HG03108 (cell line): ENCODE measurements around the gene MAST3.
A peak's percentile ranks its signal among the peaks of the same experiment; 100 is the strongest.

Source experiments
- ATAC-seq: cut with Tn5 transposase; IDR thresholded peaks from one replicate; pipeline ENCODE4 v1.9.1; 2021; ENCODE audit warnings: moderate library complexity; ENCODE audit not compliant: unreplicated experiment

Gene MAST3

GRCh38 chr19:18110609-18111232 lies 13.1 kb downstream of the MAST3 start:
- ATAC-seq, result no peak

DNA sequence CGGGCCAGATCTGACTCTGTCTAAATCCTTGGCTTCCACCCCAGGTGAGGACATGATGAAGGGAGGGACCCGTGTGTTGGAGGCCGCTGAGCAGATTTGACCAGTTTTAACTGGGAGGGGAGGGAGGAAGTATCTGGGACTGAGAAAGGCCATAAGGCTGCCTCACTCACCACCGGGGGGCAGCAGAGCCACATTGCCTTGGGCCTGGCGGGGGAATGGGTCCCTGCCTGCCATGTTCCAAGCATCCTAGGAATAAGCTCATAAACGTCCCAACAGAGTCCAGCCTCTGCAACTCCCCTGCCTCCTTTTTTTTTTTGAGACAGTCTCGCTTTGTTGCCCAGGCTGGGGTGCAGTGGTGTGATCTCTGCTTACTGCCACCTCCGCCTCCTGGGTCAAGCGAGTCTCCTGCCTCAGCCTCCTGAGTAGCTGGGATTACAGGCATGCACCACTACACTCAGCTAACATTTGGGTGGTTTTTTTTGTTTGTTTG lies 15.5 kb downstream of the MAST3 start:
- ATAC-seq, result no peak

DNA sequence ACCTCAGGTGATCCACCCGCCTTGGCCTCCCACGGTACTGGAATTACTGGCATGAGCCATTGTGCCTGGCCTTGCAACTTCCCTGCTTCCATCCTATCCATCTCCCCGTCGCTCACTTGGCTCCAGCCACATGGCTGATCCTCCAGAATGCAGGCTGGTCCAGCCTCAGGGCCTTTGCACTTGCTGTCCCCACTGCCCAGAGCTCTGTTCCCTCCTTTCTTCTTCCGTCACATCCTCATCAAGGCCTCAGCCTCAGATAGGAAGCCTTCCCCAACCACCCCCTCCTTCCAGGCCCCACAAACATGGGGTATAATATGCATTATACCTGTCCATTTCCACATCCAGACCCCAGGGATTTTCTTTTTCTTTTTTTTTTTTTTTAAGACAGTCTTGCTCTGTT lies 16.2 kb downstream of the MAST3 start:
- ATAC-seq, result no peak

DNA sequence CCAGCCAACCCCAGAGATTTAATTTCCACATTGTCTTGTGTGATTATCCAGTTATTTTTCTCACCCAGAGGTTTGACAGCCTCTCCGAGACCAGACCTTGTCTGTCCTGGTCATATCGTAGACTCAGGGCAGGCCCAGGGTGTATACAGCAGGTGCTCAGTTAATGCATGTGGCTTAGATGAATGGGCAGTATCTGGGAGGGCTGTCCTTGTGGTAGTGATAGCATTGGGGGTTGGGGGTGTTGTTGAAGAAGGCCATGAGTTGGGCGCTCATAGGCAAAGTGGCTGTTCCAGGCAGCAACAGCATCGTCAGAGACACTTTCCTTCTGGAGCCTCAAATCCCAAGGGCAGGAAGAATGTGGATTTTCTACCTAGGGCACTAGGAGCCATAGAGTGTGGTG lies 16.9 kb downstream of the MAST3 start:
- ATAC-seq, result no peak

GRCh38 chr19:18117364-18117691 lies 19.8 kb downstream of the MAST3 start:
- no peak for ATAC-seq

GRCh38 chr19:18117692-18118378 lies 20.3 kb downstream of the MAST3 start:
- ATAC-seq, result peak; percentile 83

GRCh38 chr19:18118420-18119012 lies 20.9 kb downstream of the MAST3 start:
- no peak for ATAC-seq

GRCh38 chr19:18119013-18119716 lies 21.6 kb downstream of the MAST3 start:
- no peak for ATAC-seq

DNA sequence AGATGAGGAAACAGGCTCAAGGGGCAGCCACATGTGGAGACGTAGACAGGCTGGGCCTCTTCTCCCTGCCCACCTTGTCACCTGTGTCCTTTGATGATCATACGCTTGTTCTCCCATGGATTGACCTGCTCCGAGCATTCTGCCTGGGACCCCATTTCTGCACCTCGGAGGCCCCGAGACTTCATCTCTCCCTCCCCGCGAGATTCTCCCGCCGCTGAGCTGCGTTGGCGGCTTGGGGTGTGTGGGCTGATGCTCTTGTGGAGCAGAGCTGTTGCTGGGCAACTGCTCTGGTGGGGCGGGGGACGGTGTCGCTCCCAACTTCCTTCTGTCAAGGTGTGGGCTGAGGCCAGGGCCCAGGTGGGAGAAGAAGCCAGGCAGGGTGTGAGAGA lies 22.1 kb downstream of the MAST3 start:
- no peak for ATAC-seq

GRCh38 chr19:18120127-18120526 lies 22.5 kb downstream of the MAST3 start:
- no peak for ATAC-seq

GRCh38 chr19:18121166-18121565 lies 23.6 kb downstream of the MAST3 start:
- no peak for ATAC-seq

GRCh38 chr19:18122424-18122823 lies 24.8 kb downstream of the MAST3 start:
- ATAC-seq, result no peak

- no peak for ATAC-seq
Observed at GRCh38 chr19:18122860-18123795, 25.6 kb downstream of the MAST3 start.

- no peak for ATAC-seq
Observed at GRCh38 chr19:18123819-18124218, 26.2 kb downstream of the MAST3 start.

- ATAC-seq, result no peak
Observed at GRCh38 chr19:18126097-18126496, 28.5 kb downstream of the MAST3 start.

GRCh38 chr19:18128044-18128443 lies 30.5 kb downstream of the MAST3 start:
- no peak for ATAC-seq

DNA sequence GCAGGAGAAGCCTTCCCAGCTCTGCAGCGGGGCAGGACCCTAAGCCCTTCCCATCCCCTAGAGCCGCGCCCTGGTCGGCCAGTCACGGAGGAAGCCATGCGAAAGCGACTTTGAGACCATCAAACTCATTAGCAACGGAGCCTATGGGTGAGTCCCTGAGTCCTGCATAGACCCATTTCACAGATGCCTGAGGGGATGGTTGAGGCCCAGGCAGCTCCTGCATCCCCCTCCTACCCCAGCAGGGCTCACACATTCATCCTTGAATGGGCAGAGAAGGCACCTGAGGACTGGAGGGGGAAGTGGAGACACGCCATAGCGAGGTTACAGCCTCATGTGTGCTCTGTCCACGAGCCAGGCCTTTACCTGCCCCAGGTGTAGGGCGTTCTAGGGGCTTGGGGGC lies 31.2 kb downstream of the MAST3 start:
- no peak for ATAC-seq

- ATAC-seq, result no peak
Observed at GRCh38 chr19:18130523-18131242, 33.1 kb downstream of the MAST3 start.

GRCh38 chr19:18131841-18132596 lies 34.4 kb downstream of the MAST3 start:
- ATAC-seq, result no peak
